ENCODE results near the gene ATP2A1.

Gene ATP2A1

DNA sequence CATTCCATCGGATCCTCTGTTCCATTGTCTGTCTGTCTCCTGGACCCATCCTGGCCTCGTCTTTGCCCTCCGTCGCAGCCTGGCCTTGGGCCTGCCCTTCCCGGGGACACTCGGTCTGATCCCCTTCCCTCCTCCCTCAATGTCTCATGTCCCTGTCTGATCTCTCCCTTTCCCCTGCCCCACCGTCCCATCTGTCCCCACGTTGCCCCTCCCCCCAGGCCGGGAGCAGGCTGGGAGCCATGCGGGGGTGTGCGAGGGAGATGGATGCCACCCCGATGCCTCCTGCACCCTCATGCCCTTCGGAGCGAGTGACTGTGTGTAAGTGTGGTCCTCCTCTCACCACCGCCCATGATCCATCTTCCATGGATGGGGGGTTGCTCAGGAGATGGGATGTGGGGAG lies 5.3 kb upstream of the ATP2A1 start:
- FAIRE-seq = no peak
- DNase-seq (ENCODE audit: insufficient read length, low spot score) = no peak
- TF ChIP-seq, protein P1, sequence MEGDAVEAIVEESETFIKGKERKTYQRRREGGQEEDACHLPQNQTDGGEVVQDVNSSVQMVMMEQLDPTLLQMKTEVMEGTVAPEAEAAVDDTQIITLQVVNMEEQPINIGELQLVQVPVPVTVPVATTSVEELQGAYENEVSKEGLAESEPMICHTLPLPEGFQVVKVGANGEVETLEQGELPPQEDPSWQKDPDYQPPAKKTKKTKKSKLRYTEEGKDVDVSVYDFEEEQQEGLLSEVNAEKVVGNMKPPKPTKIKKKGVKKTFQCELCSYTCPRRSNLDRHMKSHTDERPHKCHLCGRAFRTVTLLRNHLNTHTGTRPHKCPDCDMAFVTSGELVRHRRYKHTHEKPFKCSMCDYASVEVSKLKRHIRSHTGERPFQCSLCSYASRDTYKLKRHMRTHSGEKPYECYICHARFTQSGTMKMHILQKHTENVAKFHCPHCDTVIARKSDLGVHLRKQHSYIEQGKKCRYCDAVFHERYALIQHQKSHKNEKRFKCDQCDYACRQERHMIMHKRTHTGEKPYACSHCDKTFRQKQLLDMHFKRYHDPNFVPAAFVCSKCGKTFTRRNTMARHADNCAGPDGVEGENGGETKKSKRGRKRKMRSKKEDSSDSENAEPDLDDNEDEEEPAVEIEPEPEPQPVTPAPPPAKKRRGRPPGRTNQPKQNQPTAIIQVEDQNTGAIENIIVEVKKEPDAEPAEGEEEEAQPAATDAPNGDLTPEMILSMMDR (IDR thresholded peaks at IDR 0.05; ENCODE audit: insufficient read depth, missing control alignments) = no peak

DNA sequence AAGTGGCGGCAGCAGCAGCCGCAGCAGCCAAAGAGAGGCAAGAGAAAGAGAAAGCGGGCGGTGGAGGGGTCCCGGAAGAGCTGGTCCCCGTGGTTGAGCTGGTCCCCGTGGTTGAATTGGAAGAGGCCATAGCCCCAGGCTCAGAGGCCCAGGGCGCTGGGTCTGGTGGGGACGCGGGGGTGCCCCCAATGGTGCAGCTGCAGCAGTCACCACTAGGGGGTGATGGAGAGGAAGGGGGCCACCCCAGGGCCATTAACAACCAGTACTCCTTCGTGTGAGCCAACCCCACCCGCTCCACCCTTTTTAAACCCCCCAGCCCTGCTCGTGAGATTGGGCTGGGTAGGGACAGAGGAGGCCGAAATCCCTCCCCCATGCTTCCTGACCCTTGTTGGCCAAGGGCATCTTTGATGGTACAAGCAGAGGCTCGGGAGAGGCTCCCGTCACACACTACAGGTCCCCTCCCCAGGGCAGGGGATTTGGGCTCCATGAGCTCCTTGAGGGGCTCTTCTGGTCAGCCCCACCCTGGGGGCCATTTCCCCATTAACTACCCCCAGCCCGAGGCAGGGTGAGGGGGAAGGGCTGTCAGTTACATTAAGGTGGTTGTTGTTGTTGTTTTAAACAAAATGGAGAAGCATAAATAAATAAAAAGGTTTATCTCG lies 4.6 kb upstream of the ATP2A1 start:
- TF ChIP-seq, protein P1 (IDR thresholded peaks at IDR 0.05; ENCODE audit: insufficient read depth, missing control alignments) = peak; percentile 42
- DNase-seq (ENCODE audit: insufficient read length, low spot score) (no peak), FAIRE-seq (no peak)

DNA sequence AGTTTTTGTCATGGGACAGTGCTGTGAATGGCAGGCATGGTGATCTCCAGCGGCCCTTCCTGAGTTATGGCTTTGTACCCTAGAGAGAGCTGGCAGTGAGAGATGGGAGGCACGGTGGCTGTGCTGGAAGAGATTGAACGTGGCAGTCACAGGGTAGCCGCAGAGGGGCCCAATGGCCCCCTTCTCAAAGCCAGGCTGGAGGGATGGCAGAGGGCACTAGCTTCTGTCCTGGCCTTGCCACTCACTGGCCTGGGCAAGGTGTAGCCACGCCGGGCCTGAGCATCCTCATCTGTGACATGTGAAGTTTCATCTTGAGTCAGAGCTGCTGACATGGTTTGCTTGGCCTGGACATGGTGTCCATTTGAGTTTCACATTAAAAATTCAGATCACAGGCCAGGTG lies 3.9 kb upstream of the ATP2A1 start:
- FAIRE-seq (no peak), DNase-seq (ENCODE audit: insufficient read length, low spot score) (no peak)
- TF ChIP-seq, protein P1 (IDR thresholded peaks at IDR 0.05; ENCODE audit: insufficient read depth, missing control alignments) = no peak

DNA sequence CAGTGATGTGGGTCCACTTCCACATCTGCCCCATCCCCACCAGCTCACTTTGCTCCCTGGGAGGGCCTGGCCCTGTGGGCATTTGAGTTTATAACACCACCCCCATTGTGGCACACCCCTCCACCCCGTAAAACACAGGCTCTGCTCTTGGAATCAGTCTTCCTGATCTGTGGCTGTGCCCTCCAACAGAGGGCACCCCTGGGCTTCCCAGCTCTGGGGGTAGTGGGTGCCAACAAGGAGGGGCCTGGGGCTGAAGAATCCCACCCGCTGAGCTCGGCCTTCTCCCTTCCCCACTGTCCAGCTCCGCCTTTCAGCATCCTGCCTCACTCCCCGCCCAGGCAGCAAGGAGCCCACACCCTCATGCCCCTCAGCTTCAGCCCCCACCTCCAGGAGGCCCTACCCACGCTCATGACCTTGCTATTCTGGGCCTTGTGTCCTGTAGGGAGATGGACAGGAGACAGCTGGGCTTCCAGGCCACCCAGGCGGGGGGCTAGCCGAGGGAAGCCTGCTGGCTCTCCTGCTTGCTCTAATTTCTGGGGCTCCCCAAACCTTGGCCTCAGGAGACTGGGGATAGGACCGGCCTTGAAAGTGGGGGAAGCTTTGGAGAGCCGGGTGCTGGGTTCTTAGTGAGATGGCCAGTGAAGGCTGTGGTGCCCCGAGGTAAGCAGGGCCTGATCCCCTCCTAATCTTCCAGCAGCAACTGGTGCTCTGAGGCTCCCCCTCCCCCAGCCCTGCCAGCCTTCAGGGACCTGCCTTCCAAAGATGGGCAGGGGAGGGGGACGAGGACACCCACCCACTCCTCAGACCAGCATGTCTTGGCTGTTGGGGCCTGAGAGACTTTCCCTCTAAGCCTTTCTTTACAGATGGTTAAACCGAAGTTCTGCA lies 2.9 kb upstream of the ATP2A1 start:
- FAIRE-seq (no peak), DNase-seq (ENCODE audit: insufficient read length, low spot score) (peak; percentile 79)
- TF ChIP-seq, protein P1 (IDR thresholded peaks at IDR 0.05; ENCODE audit: insufficient read depth, missing control alignments) = peak; percentile 31

DNA sequence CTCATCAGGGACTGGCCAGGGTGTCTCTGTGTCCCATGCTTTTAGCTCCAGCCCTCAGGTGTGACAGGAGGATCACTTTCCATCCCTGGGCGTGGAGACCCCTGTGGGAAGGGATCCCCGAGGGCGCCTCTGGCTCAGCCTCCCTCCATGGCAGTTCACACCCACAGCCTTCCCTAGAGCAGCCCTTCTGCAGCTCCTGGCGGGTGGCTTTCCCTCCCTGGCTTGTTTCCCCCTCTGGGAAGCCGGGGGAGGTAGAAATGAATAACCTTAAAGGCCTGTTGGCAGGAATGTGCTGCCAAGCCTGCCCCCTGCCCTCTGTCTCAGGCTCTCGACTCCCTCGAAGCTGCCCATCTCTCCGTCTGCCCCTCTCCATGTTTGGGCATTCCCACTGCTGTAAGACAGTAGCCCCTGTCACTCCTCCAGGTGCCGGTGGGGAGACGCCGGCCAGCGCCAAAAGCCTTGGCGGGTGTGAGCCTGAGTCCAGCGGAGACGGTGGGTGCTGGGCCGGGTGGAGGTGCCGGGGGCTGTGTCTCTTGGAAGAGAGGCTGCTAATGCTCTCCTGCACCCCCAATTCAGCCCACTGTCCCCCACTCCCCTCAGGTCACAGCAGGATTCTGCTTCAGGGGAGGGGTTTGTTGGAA lies 2.1 kb upstream of the ATP2A1 start:
- no peak for FAIRE-seq
- TF ChIP-seq, protein P1 (IDR thresholded peaks at IDR 0.05; ENCODE audit: insufficient read depth, missing control alignments) = no peak
- no peak for DNase-seq (ENCODE audit: insufficient read length, low spot score)

DNA sequence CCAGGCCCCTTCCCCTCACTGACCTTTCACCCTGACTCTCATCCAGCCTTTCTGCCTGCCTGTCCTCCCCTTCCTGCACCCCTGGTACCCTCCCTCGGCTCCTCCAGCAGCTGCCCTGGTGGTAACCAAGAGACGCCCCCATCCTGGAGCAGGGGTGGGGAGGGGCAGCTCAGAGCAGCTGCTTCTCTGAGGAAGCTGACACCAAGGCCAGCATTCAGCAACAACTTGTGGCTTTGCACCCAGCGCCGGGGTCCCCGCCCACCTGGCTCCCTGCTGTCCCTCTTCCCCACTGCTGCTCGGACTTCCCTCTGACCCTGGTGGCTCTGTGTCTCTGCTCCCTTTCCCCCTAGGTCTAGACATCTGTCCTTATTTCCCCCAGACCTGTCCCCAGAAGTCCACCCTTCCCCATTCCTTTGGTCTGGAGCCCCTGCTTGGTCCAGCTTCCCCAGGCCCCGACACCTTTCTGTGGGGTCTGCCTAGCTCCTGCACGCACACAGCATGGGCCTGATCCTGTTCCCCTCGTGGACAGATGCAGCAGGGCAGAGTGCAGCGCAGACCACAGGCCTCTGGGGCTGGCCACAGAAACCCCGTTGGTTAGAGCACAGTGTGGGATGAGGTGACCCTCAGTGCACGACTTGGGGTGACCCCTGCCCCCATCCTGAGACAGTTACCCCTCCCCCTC lies 1.2 kb upstream of the ATP2A1 start:
- TF ChIP-seq, protein P1 (IDR thresholded peaks at IDR 0.05; ENCODE audit: insufficient read depth, missing control alignments) = no peak
- FAIRE-seq = no peak

More for the DNA sequence above, 1.2 kb upstream of the ATP2A1 start:
- no peak for DNase-seq (ENCODE audit: insufficient read length, low spot score)

Measured in D721Med (cell line).